ENCODE data around the gene WDR37. TPM values are rescaled to one million over a fixed set of nuclear protein-coding genes. Genes with fewer than 3 reads are reported as not detected.

WDR37 gene
- total RNA-seq, 1 experiment from 2014 or later, result 6.3 TPM

- Histone ChIP-seq H3K9me3 (no peaks in the 10 kb centered on the region), H3K27me3 (peaks cover 5% of the 10 kb centered on the region), H3K36me3 (no peaks in the 10 kb centered on the region), H3K4me3 (no peak overlapping the region)
- no peak for DNase-seq
Observed at GRCh38 chr10:1173091-1173490, 116.9 kb downstream of the WDR37 start.

GRCh38 chr10:1174022-1174421 lies 117.8 kb downstream of the WDR37 start:
- Histone ChIP-seq H3K4me3 (no peak overlapping the region), H3K36me3 (no peaks in the 10 kb centered on the region), H3K9me3 (no peaks in the 10 kb centered on the region), H3K27me3 (peaks cover under 1% of the 10 kb centered on the region; the same call in 1 of the 2 replicates)
- DNase-seq, result no peak

- no peaks in the 10 kb centered on the region for H3K27me3 ChIP-seq
- H3K36me3 ChIP-seq, result no peaks in the 10 kb centered on the region
- no peak overlapping the region for H3K4me3 ChIP-seq
- no peak for DNase-seq
- H3K9me3 ChIP-seq, result no peaks in the 10 kb centered on the region
Observed at GRCh38 chr10:1175956-1176565, 119.9 kb downstream of the WDR37 start.

GRCh38 chr10:1177936-1178335 lies 121.8 kb downstream of the WDR37 start:
- no peak for DNase-seq

GRCh38 chr10:1178506-1178905 lies 122.3 kb downstream of the WDR37 start:
- no peaks in the 10 kb centered on the region for H3K27me3 ChIP-seq
- no peaks in the 10 kb centered on the region for H3K9me3 ChIP-seq
- H3K36me3 ChIP-seq, result no peaks in the 10 kb centered on the region
- H3K4me3 ChIP-seq, result no peak overlapping the region
- no peak for DNase-seq

More at GRCh38 chr10:1177936-1178335, 121.8 kb downstream of the WDR37 start:
- Histone ChIP-seq H3K36me3 (no peaks in the 10 kb centered on the region), H3K4me3 (no peak overlapping the region), H3K27me3 (no peaks in the 10 kb centered on the region), H3K9me3 (no peaks in the 10 kb centered on the region)

GRCh38 chr10:1179346-1180070 lies 123.3 kb downstream of the WDR37 start:
- no peaks in the 10 kb centered on the region for H3K27me3 ChIP-seq
- no peaks in the 10 kb centered on the region for H3K36me3 ChIP-seq
- no peak overlapping the region for H3K4me3 ChIP-seq
- DNase-seq, result no peak
- no peaks in the 10 kb centered on the region for H3K9me3 ChIP-seq

- DNase-seq, result no peak
- Histone ChIP-seq H3K36me3 (no peaks in the 10 kb centered on the region), H3K9me3 (no peaks in the 10 kb centered on the region), H3K4me3 (no peak overlapping the region), H3K27me3 (no peaks in the 10 kb centered on the region)
Observed at GRCh38 chr10:1180071-1180730, 124.0 kb downstream of the WDR37 start.

- Histone ChIP-seq H3K36me3 (no peaks in the 10 kb centered on the region), H3K9me3 (no peaks in the 10 kb centered on the region), H3K27me3 (no peaks in the 10 kb centered on the region), H3K4me3 (no peak overlapping the region)
- no peak for DNase-seq
Observed at GRCh38 chr10:1180836-1181235, 124.7 kb downstream of the WDR37 start.

Other genes starting within 250 kb of the WDR37 start
- 11.1 and 13.4 TPM in 2 replicates for gene LARP4B, start 124.7 kb upstream of the WDR37 start, total RNA-seq (2014; rRNA removed; shearing (Covaris generic); ENCODE audit: low replicate concordance)
- 71.2 and 71.3 TPM in 2 replicates for gene GTPBP4, start 68.0 kb upstream of the WDR37 start, total RNA-seq (2014; rRNA removed; shearing (Covaris generic); ENCODE audit: low replicate concordance)
- not detected in 2 replicates for gene IDI2, start 30.5 kb upstream of the WDR37 start, total RNA-seq (2014; rRNA removed; shearing (Covaris generic); ENCODE audit: low replicate concordance)
- 53.1 and 96.2 TPM in 2 replicates for gene IDI1, start 7.3 kb upstream of the WDR37 start, total RNA-seq (2014; rRNA removed; shearing (Covaris generic); ENCODE audit: low replicate concordance)

Data from MG63 (cell line).